Medulla oblongata (tissue), 1 donor: Measurements from ENCODE around the gene EGF.
"Not testable (repeated sequence)": the region's sequence is repeated elsewhere in the genome, so short reads cannot be mapped to it uniquely, and the experiment has no call there.

Experiments used
- DNase-seq: peaks from one replicate; pipeline ENCODE4 v3.0.0-alpha.2; 2015; ENCODE audit errors: extremely low spot score

Gene EGF

GRCh38 chr4:109912706-109913595 lies at the start of gene EGF:
Gene EGF, plus strand, starts transcription at chr4:109912883. Its CDS starts 453 bp downstream, at chr4:109913336.
- peak; percentile 41 for DNase-seq

DNA sequence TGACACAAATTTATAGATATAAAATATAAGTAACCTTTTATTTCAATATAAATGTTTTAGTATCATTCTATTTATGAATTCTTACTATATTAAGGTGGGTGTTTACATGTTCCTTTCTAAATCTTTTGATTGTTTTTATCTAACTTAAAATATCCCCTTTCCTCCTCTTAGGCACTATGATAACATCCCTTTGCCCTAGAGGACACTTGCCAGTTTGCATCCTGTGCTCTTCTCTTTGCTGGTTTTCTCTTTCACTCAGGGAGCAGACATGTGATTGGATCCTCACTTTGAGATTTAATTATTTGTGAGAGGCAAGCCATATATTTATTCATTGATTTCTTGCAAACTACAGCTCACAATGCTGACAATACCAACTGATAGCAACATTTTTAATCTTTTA lies 48.5 kb upstream of the EGF start:
- DNase-seq: no peak

DNA sequence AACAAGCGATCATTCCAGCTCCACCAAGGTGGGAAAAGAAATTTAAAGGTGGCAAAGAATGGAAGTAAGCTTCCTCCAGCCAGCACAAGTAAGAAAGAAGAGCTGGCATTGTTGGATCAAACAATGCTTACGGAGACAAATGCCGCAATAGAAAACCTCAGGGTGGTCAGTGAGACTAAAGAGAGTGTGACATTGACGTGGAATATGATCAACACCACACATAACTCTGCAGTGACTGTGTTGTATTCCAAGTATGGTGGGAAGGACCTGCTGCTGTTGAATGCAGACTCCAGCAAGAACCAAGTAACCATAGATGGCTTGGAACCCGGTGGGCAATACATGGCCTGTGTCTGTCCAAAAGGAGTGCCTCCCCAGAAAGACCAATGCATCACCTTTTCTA lies 42.6 kb upstream of the EGF start:
- no peak for DNase-seq

- no peak for DNase-seq
Measured at GRCh38 chr4:109872065-109872464, 40.6 kb upstream of the EGF start.

DNA sequence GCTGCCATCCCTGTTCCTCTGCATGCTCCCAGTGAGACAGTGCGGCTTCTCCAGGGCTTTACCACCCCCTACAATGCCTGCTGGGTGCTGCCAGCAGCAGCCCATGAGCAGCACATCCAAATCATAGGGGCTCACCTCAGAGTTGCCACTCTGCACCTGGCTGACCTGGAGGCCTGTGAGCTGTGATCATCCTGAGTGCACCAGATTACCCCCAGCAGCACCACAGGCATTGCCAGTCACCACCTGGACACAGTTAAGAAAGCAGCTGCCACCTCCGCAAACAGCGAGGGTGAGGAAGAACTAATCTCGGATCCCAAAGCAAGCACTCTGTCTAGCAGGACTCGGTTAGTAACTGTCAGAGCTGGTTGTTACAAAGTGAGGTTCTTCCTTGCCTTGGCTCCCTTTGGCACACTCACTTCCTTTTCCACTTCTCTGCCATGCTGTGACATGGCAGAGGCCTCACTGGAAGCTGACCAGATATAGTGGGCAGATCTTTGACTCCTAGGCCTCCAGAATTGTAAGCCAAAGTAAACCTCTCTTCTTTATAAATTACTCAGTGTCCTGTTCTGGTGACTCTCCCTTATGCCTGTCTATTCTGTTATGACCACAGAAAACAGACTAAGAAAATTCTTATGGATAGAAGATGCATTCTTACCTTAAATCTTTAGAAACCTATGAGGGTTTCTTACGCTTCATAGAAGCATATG lies 39.6 kb upstream of the EGF start:
- DNase-seq: no peak

DNA sequence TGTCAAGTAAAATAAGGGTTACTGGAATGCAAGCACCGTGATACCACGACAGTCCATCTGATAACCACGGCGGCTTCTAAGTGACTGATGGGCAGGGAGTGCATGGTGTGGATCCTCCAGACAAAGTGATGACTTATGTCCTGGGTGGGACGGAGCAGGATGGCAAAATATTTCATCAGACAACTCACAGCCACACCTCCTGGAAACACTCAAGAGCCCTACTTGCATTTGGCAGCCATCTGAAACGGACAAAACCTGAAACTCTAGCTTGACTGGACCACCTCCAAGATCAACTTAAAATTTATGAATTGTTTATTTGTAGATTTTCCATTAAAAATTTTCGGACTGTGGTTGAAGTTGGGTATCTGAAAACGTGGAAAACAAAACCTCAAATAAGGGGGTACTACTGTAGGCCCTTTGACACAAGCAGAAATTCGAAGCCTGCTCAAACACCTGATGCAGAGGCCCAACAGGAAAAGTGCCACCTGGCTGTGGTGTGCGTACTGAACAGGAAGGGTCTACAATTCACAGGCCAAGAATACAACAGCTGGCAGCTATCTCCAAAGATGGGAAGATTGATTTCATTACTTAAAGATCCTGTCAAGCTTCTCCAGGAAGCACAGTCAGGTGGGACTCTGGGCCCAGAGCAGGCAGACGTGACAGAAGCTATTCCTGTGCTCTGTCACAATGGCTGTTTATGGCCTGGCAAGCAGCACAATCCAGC lies 38.7 kb upstream of the EGF start:
- no peak for DNase-seq

- no peak for DNase-seq
Measured at GRCh38 chr4:109875106-109875505, 37.6 kb upstream of the EGF start.

DNA sequence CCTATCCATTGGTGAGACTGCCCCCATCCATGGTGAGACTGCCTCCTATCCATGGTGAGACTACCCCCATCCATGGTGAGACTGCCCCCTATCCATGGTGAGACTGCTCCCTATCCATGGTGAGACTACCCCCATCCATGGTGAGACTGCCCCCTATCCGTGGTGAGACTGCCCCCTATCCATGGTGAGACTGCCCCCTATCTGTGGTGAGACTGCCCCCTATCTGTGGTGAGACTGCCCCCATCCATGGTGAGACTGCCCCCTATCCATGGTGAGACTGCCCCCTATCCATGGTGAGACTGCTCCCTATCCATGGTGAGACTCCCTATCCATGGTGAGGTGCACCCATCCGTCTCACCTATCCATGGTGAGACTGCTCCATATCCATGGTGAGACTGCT lies 37.1 kb upstream of the EGF start:
- not testable (repeated sequence) for DNase-seq

DNA sequence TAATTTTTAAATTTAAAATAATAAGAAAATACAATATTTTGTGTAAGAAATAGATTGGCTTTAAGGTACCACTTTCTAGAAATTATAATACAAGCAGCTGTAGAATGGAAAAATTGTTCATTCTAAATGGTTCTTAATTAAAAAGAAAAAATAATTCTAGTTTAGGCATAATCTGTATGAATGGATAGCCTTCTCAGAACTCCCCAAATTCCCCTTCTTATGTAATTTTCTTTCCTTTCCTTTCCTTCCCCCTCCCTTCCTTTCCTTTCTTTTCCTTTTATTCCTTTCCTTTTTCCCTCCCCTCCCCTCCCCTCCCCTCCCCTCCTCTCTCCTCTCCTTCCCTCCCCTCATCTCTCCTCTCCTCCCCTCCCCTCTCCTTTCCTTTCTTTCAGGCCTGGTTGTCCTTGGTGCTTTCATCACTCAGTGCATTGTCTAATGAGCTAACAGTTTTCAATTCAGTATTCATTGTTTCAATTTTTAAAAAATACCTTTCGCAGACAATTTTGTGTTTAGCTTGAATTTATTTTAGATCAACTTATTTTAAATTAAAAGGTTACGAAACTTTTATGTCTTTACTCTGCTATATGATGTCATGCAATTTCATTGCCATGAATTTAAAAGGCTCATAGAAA lies 35.9 kb upstream of the EGF start:
- DNase-seq: no peak

- DNase-seq: no peak
Measured at GRCh38 chr4:109877400-109877799, 35.3 kb upstream of the EGF start.

GRCh38 chr4:109878355-109878754 lies 34.3 kb upstream of the EGF start:
- DNase-seq: no peak

DNA sequence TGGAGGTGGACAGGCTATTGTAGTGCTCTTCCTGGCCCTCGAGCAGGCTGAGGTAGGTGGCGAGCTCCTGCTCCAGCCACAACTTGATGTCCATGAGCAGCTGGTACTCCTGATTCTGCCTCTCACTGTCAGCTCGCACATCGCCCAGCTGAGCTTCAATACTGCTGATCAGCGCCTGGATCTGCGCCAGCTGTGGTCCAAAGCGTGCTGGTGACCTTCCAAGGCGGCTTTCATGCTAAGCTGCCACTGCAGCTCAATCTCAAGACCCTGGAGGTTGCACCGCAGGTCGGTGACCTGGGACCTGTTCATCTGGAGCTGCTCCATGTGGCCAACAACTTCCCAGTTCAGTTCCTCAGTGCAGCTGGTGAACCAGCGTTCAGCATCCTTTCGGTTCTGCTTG lies 33.6 kb upstream of the EGF start:
- DNase-seq: no peak

DNA sequence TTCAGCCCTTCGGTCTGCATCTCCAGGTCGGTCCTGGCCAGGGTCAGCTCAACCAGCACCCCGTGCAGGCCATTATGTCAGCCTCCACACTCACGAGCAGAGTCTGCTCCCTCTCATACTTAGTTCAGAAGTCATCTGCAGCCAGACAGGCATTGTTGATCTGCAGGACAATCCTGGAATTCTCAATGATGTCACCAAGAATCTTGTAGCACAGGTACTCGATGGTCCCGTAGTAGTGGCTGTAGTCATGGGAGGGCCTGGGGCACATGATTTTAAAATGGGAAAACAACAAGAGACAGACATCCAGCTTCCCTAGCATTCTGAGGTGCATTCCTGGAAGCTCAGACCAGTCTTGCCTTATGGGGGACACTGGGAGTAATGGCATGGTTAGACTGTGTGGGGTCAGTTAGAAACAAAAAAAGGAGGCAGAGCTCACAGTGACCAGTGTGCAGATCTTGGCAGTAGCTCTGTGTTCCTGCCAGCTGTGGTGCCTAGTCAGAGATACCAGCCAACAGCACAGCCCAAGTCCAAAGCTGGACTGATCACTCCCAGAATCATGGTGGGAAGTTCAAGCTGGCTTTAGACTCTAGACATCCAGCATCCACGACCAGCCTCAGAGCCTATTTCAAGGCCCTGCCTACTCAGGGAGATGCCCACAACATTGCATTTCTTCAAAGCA lies 32.9 kb upstream of the EGF start:
- DNase-seq: no peak

DNA sequence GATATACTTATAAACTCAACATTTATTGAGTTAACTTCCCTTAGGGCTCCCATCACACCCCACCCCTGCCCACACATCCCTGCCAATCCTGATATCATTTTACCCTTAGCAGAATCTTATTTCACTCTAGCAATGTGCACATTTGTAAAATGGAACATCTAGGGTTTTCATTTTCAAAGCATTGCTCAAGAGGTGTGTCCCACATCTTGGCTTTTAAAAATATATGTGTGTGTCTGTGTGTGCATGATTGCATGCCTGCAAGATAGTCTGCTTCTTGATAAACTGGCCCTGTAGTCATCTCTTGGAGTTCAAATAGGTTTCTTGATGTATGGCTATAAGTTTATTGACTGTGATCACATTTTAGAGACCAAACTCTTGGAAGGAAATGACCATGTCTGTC lies 26.4 kb upstream of the EGF start:
- no peak for DNase-seq

DNA sequence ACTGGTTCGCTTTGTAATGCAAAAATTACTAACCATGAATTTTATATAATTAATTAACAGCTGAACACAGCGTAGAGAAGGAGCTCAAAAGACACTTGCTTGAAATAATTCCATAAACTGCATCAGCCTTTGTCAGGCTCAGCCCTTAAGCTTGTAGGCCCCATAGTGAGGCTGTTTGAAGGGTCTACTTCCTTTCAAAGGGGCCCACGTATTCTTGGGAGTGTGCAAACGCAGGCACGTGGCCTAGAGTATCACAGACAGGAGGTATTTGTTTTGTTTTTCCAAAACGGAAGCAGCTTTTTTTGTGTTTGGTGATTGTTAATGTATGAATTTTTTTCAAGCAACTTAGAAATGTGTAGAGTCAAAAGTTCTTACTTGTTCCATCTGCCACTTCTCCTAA lies 25.6 kb upstream of the EGF start:
- DNase-seq: no peak

- DNase-seq: no peak
Measured at GRCh38 chr4:109890076-109890475, 22.6 kb upstream of the EGF start.

- no peak for DNase-seq
Measured at GRCh38 chr4:109902559-109903251, 10.0 kb upstream of the EGF start.

- DNase-seq: no peak
Measured at GRCh38 chr4:109908731-109909130, 4.0 kb upstream of the EGF start.

- no peak for DNase-seq
Measured at GRCh38 chr4:109910256-109910655, 2.4 kb upstream of the EGF start.

DNA sequence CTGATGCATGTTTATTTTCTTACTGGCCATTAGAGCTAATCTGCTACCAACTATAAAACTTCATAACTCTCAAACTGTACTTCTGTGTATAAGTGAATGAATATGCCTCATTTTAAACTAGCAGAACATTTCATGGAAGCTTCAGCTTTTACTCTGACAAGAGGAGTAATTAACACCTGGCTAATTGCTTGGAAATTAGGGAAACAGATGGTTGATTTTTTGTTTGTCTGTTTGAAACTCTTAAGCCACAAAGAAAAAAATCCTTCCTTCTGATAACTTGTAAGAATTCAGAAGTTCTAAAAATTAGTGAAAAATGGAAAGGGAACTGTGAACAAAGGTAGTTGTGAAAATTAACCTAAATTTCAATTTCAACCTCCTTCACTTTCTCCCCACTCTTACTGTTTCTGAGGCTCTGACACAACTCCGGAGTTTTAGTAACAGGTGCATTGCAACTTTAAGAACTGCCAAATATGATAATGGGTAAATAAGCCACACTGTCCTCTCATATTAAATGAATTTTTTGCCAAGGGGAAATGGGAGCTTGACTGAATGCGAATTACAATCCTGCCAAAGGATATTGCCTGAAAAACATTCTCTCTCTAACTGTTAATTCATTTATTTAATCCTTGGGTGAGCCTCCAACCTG lies 1.0 kb downstream of the EGF start:
- no peak for DNase-seq
